NCI-H2227 treated with DMSO at 0.1 percent for 48 hours (cell line): ENCODE results near the gene SRI.
"Not testable (repeated sequence)": the region's sequence is repeated elsewhere in the genome, so short reads cannot be mapped to it uniquely, and the experiment has no call there.

Experiments
- DNase-seq: peaks from one replicate; lab custom pipeline; 2025; lab: John Stamatoyannopoulos, UW

The SRI gene

GRCh38 chr7:88176190-88176589 lies 43.6 kb downstream of the SRI start:
- DNase-seq, result no peak

GRCh38 chr7:88172842-88173241 lies 47.0 kb downstream of the SRI start:
- no peak for DNase-seq

GRCh38 chr7:88169717-88170320 lies 50.0 kb downstream of the SRI start:
- DNase-seq, result peak; percentile 17

- DNase-seq, result no peak
Observed at GRCh38 chr7:88167721-88168120, 52.1 kb downstream of the SRI start.

GRCh38 chr7:88167223-88167622 lies 52.6 kb downstream of the SRI start:
- no peak for DNase-seq

GRCh38 chr7:88165697-88166096 lies 54.1 kb downstream of the SRI start:
- no peak for DNase-seq

- DNase-seq, result not testable (repeated sequence)
Observed at GRCh38 chr7:88159741-88160140, 60.1 kb downstream of the SRI start.

GRCh38 chr7:88156356-88156755 lies 63.5 kb downstream of the SRI start:
- no peak for DNase-seq

- no peak for DNase-seq
Observed at GRCh38 chr7:88155756-88156155, 64.1 kb downstream of the SRI start.
